Measurements from ENCODE around the gene TCF12.

TCF12 gene

DNA sequence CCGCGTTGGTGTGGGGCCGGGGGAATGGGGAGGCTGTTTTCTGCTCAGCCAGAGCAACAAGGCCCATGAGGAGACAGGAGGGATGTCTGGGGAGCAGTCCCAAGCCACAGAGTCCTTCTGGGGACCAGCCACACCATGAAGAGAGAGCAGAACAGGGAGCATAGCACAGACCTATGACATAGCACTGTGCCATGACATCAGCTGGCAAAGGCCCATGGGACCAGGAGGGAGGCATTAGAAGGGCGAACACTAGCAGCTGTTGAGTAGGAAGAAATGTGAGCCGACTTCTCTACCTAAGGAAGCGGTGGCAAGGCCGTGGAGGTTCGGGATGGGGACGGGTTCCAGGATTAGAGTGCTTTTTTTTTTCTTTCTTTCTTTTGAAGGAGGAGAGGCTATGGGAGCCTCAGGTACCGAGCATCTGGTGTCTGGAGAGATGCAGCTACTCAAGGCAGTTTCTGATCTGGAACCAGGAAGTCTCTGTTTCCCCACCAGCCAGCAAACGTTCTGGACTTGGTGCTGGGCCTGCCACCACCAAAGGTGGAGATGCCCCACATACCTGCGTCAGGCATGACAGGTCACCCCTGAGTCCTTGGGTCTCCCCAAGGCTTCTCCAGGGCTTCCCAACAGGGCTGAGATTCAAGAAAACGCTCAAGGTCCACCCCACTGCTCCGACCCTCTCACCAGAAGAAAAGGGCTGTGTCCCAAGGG, 380.6 kb downstream of the TCF12 start:
- no peak for ATAC-seq

DNA sequence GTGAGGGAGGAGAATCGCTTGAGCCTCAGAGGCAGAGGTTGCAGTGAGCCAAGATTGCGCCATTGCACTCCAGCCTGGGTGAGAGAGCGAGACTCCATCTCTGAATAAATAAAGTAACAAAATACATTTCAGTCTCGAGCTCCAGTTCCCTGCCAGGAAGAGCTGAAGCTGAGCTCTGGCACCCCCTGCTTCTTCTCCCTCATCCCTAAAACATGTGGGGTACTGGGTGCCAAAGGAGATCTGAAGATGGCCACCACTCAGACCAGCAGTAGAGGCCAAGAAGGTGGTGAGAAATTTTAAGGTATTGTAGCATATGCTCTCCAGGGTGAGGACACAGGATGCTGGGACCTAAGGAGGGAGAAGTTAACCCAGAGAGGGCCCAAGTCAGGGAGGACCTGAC, 382.9 kb downstream of the TCF12 start:
- ATAC-seq (no peak), DNase-seq (no peak)

More for the DNA sequence above, 380.6 kb downstream of the TCF12 start:
- DNase-seq, result no peak

DNA sequence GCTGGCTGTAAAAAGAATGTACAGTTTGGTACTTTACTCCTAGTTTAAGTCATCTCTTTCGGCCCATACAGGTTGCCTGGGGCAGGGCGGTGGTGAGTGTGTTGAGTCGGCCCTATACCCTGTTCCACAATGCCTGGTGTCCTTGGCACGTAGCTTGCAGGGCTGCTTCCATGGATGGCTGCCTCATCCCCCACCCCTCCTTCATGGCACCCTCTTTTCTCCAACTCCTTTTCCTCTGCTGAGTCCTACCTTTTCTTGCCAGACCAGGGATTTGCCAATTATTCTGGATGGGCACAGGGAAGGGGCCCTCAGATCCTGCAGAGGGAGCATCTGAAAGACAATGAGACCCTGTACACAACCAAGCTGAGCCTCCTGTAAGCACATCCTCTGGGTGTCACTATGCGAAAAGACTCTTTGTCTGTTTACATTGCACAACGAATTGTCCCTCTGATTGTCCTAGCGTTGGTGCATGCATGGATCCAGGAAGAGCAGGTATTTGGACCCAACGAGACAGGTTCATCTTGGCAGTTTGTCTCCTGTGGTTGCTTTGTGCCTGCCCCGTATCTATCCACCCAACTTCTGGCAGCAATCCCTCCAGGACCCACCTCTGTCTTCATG, 384.3 kb downstream of the TCF12 start:
- ATAC-seq (no peak), DNase-seq (no peak)

DNA sequence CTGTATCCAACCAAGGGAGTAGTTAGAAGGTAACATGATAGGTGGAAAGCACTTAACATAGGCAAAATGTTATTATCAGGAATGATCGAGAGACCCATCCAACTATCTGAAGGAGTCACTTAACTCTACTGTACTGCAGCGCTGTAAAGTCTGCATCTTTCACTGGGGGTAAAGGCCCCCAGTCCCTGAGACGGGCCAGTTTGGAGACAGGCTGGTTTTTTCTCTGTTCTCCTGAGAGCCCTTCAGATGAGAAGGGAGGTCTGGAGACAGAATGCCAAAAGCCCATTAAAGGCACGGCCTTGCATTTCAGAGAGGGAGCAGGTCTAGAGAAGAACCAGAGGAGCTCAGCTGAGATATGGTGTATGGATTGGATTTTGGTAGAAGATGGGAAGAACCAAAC, 386.6 kb downstream of the TCF12 start:
- ATAC-seq, result no peak
- no peak for DNase-seq

DNA sequence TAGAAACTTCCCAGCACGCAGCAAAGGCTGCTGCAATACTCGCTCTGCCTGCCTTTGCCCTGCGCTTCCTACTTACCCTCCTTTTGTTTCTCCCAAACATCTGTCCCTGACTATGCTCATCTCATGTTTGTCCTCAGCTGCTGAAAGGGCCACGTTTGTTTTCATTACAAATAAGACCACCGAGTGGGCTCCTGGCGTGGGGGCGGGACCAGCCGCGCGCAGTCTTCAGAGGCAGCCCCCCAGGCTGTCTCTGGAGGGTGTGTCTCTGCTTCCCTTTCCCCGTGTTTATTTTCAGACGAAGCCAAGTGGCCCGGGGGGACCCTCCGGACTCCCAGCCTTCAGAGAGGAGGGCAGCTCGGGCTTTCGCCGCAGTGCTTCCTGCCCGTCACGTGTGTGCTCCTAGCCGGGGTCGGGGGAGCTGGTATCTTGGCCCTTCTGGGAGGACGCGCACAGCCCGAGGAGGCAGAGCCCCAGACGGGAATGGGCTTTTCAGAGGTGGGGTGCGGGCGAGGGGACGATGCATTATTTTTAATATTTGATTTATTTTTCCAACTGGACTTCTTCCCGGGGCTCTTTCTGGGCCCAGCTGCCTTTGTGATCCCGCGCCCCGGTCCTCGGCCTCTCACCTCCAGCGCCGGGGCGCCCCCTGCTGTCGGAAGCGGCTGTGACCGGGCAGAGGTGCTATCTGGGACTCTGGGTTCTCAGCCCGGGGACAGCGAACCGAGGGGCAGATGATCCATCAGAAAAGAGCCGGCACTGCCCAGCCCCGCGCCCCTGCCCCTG, 387.9 kb downstream of the TCF12 start:
- ATAC-seq (peak; percentile 87), DNase-seq (peak; percentile 94)

DNA sequence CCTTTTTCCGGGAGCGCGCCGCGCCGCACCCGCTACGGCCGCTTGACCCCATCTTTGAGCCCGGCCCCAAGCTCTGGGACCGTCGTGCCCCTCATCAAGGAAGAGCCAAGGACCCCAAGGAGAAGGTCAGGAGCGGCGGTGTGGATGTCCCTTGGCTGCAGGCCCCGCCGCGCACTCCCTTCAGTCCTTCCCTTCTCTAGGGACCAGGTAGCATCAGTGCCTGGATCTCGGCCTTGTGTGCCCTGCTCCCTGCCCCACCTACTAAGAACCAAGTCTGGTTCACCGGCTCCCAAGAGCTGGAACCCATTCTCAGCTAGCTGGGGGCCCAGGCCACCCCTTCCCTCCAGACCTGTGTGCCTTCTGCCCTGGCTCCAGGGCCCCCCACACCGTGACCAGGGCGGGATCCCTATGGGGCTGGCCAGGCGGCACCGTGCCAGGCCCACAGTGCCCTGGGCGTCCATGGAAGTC, 388.5 kb downstream of the TCF12 start:
- ATAC-seq, result peak; percentile 10
- DNase-seq, result no peak

DNA sequence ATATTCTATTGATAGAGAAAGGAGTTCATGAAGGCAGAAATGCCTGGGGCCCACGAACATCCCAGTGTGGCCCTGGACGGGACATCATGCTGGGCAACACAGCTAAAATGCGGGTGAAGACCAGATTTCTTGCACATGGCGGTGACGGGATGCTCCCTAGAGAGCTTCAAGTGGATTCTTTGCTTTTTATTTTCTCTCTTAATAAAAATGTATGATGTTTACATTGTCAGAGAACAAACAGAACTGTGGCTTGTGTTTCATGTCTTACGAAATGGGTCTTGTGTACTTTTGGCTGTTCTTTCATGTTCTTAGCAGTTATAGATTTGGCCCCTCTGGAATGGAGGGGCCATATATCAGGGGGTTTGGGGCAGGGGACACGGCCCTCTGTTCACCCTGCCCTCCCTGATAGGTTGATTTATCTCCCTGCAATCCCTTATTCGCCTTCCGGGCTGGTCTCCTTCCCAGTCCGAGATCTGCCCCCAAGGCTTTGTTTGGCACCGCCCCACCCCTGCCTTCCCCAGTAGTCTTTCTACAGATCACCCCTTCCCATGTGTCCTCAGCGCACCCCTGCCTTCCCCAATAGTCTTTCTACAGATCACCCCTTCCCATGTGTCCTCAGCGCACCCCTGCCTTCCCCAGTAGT, 389.2 kb downstream of the TCF12 start:
- no peak for DNase-seq
- ATAC-seq, result no peak

DNA sequence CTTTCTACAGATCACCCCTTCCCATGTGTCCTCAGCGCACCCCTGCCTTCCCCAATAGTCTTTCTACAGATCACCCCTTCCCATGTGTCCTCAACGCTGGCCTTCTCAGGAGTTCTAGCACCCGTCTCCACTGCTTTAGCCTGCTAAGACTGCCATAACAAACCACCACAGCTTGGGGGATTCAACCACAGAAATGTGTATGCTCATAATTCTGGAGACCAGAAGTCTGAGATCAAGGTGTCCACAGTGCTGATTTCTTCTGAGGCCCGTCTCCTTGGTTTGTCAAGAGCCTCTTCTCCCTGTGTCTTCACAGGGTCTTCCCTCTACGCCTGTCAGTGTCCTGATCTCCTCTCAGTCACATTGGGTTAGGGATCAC, 389.7 kb downstream of the TCF12 start:
- ATAC-seq, result no peak
- no peak for DNase-seq

DNA sequence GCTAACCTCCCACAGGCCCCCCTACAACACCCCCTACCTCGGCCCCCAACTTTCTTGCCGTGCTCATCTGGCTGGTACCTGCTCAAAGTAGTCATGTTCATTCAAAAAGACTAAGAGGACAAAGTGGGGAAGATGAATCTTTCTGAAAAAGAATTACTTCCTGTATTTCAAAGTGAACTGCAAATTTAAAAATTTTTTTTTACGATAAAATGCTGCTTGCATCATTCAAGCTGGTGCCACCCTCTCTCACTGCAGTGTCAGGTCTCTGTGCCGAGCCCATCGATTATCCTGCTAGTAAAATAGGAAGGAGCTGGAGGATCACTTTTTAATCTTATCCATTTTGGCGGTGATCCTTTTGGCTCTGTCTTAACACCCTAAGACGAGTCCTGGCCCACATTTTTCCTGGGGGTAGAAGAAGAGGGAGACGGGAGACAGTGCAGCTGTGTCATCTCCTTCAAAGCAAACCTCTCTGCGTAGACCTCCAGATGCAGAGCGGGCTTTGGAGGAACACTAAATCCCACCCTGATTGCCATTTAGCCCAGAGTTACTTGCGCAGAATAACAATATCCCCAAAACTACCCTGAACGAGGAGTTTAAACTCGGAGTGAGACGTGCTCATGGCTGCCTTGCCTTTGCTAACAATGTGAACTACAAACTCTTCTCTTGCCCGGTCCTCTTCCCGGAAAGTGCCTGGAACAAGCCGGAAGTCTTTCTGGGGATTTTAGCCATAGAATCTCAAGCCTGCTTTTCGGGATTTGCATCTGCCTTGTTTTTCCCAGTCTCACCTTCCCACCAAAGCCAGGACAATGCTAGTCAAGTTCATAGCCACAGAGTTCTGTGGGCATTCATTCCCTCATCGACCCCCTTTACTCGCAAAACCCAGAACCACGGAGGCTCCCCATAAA, 391.7 kb downstream of the TCF12 start:
- no peak for DNase-seq
- no peak for ATAC-seq

DNA sequence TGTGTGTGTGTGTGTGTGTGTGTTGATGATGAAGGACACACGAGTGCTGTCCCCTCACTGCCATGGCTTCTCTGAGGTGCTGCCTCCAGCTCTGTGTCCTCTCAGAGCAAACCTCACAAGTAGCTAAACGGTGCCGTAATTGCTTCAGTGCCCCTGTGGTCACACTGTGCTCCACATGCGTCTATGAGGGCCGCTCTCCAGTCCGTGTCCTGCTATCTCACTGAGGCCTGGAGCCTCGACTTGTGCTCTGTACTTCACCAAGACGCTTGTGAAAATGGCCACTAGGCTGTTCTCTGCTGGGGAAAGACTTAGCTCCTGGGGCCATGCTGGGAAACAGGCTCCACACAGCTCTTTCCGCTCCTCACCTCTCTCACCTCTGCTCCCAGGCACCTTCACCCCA, 392.4 kb downstream of the TCF12 start:
- DNase-seq, result no peak
- ATAC-seq, result no peak

DNA sequence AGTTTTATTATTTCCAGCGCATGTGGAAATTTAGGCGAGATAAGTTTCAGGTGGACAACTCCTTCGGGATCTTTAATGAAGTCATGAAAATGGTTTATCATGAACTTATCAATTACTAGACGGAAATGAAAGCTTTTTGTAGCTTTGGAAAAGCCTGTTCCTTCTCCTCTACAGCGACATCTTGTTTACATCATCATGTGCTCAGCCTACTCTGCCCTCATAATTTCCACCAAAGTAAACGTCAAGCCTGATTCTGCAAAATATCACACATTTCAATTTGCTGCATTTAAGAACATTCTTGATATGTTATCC, 393.5 kb downstream of the TCF12 start:
- DNase-seq (no peak), ATAC-seq (no peak)

DNA sequence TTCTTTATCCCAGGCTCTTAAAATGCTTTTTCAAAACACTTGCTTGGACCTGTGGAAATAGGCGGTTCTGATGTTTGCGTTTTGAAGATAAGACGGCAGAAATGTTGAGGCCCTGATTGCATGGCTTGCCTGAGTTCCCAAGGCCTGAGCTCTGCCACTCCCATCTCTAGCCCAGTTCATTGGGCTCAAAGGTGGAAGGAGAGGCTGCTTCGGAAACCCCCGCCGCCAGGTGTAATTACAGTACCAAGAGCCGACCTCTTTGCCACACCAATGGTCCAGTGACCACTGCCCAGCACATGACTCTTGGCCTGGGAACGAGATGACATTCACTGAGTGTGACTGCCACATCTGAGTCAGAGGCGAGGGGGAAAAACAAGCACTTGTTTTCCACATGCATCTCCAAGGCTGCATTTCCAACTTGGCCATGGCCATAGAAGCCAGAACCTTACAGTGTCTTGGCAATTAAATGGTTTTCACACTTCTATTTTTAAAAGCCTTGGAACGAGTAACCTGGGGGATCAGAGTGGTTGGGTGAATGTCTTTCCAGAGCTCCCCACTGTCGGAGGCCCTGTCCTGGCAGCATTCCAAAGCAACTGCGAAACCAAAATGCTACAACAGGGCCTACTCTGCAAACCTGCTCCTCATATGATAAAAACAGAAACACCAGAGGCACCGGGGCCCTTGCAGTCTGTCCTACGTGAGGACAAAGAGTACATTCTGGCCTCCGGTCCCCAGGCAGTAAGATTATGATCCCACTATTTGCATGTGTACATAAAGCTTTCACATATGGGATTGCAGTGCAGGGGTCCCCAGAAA, 394.1 kb downstream of the TCF12 start:
- ATAC-seq (no peak), DNase-seq (no peak)

DNA sequence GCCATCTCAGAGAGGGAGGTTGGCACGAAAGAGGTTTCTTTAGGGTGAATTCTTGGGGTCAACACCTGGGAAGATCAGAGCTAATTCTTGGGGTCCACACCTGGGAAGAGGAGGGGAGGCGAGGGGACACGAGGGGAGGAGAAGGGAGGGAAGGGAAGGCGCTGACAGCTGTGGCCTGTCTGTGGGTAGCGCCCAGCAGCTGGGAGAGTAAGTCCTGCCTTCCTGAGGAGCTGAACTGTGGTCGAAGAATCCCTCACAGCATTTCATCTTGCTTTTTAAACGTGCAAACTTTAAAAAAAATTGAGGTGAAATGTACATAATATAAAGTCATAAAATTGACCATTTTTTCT, 394.7 kb downstream of the TCF12 start:
- no peak for ATAC-seq
- no peak for DNase-seq

DNA sequence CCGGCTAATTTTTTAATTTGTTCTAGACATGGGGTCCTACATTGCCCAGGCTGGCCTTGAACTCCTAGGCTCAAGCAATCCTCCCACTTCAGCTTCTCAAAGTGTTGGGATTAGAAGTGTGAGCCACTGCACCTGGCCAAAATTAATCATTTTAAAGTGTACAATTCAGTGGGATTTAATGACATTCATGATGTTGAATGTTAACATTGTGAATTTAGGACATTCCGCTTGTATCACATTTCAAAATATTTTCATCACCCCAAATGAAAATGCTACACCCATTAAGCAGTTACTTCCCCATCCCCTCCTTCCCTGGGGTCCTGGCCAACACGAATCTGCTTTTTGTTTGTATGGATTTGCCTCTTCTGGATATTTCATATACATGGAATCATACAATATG, 395.8 kb downstream of the TCF12 start:
- DNase-seq (no peak), ATAC-seq (no peak)

DNA sequence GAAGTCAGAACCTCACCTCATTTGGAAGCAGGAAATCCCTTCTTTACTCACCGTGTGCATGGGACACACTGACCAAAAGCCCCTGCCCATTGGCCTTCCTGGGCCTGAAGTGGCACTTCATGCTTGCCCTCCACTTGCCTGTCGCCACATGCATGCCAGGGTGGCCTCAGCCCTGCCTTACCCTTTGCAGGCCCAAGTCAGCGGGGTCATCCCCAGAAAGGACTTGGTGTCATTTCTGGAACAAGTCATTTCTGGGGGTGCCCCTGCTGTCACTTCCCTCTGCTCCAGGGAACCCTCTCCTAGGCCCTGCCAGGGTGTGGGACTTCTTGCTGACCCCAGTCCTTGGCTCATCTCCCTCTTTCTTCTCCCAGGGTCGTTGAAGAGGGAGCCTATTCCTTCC, 398.0 kb downstream of the TCF12 start:
- DNase-seq, result no peak
- no peak for ATAC-seq

DNA sequence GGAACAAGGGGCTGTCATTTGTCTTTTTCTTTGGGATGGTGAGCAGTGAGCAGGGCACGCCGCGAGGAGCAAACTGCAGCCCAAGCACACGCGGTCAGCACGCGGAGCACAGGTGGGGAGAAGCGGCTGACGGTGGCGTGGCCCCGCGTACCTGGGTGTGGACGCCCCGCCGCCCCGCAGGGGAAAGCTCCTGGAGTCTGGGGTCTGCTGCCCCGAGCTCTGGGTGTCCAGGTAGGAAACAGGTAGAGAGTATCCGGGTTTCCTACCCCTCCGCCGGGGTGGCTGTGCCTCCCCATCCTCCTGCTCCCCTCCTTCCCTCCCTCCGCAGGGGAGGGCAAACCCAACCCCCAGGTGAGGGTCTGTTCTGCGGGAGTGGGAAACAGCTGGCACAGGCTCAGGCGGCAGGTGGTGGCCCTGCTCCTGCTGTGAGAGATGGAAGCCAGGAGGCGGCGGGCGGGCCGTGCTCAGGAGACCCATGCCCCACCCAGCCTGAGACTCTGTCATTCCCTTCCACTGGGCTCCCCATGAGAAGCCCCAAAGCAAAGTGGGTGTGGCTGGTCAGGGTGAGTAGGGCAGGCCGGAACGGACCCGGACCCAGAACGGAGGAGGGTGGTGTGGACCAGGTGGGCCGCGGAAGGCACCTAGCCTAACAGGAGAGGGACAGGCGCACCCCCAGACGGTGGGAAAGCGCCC, 400.9 kb downstream of the TCF12 start:
- no peak for ATAC-seq
- DNase-seq, result no peak

DNA sequence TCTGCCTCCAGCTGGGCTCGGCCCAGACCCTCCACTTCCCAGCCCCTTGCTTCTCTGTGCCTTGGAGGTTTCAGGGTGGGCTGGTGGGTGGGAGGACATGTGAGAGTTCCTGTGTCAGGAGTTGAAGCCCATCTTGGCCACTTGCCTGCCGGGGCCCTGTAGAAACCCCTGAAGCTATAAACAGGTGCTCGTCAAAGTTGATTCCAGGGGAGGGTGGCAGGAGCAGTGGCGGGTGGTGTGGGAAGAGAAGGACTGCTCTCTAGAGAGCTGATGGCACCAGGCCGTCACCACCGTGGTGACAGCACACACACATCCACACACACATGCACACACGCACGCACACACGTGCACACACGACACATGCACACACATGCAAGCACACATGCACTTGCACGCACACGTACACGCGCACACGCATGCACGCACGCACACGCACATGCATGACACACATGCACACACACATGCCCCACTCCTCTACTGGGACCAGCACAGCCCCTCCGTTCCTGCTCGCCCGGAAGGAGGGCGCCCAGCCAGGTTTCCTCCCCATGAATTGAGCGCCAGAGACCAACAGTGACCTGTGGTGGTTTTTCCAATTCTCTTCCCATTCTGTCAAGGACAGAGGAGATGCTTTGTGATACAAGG, 401.6 kb downstream of the TCF12 start:
- no peak for DNase-seq
- no peak for ATAC-seq

DNA sequence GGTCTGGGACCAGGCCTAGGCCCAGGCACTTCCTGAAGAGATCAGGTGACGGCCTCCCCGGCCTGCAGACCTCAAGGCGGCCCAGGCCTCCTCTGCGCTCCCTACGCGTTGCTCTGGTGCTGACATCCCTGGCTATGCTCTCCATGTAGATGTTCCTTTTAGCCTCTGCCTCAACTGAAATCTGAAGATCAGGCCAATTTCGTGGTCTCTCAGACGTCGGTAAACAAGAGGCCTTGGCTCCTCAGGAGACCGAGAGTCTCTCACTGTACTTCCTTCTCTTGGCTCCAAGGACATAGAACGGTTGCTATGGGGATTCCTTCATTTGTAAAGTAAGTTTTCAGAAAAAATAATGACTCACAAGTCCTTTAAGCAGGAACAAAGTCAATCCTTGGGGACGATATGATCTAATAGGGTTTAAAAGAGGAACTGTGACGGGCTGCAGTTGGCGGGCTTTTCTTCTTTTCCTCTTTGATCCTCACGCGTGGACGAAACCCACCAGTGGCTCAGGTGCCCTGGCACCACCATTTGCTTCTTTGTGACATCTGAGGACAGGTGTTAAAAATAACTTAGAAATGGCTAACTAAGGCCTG, 402.3 kb downstream of the TCF12 start:
- ATAC-seq (no peak), DNase-seq (no peak)

DNA sequence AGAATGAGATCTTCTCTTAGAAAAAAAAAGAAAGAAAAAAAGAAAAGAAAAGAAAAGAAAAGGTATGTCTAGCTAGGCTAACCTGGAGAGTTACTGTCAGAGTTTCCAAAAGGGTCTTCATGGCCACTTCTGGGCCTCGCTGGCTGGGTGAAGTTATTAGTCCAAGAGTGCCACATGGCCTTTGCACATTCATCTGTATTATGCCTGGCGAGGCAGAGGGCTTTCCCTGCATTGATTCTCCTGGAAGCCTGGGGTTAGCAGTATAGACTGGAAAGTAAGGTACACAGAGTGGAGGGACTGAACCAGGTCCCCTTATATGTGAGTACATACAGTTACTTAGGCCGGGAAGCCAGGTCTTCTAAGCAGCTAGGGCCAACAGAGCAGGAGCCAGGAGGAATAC, 403.0 kb downstream of the TCF12 start:
- ATAC-seq, result no peak
- DNase-seq, result no peak
